ENCODE measurements around the gene RNF31.

DNA sequence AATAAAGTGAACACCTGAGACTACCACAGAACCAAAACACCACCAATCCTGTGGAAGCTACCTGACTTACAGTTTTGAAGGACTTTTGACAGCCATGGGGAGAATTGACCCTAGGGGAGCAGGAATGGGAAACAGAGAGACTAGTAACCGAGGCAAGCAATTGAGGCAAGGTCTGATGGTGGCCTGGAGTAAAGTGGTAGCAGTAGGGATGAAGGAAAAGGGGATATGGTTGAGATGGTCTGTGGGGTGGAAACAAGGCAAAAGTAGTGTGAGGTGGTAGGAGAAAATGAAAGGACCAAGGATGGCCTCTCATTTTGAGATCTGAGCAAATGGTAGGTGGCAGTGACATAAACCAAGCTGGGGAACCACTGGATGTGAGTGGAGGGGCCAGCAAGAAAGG lies 9.5 kb downstream of the RNF31 start:
- TF ChIP-seq ZNF274 (IDR thresholded peaks at IDR 0.05; ENCODE audit: low read depth, low read length) (no peak), SUZ12 (IDR thresholded peaks at IDR 0.05; ENCODE audit: extremely low read depth, insufficient read depth, insufficient read length) (no peak), YY1 (IDR thresholded peaks at IDR 0.05; ENCODE audit: insufficient read depth, insufficient read length) (no peak)

Measured in NT2/D1 (cell line).